GM12874 (cell line): ENCODE measurements around the gene ANAPC10.

Source experiments
- TF ChIP-seq, protein P1 (sequence below): IDR thresholded peaks from 2 replicates; pipeline ENCODE4 v1.5.1; 2011; ENCODE audit warnings: low read depth, mild to moderate bottlenecking, control low read depth, low read length, moderate library complexity; ENCODE audit not compliant: insufficient read depth

The ANAPC10 gene, protein sequence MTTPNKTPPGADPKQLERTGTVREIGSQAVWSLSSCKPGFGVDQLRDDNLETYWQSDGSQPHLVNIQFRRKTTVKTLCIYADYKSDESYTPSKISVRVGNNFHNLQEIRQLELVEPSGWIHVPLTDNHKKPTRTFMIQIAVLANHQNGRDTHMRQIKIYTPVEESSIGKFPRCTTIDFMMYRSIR

DNA sequence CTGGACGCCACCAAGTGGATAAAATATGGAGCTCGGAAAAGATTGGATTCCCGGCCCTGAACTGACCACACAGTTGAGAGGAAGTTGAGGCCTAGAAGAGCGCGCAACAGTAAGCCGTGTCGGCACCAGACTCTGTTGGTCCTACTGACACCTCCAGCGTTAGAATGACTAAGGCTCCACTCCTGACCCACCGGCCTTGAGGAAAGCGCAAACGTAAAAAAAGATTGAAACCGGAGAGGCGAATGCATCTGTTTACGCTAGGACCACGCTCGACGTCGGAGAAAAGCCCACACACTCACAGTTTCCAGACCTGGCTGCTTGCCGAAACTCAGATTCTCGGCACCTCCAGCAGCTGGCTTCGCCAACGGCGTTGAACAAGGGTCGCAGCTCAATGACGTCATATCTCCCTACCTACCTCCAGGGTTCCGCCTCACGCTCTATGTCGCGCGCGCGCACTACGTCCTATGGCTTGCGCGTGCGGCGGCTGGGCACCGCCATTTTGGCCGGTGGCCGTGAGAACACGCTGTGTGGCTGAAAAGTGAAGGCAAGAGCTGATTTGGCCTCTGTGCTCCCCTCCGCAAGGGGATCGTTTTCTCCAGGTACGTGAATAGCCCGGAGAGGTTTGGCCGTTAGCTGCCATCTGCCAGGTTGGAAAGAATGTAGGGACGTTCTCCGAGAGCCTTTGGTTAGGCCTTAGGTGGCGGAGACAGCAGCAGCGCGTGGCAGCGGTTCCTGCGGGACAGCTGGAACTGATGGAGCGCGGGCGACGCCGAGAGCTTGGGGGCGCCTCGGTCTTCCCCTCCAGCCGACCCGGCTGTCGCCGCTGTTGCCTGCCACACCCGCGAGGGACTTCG lies at the start of gene ANAPC10, which contains the start of gene ABCE1:
Gene ANAPC10, minus strand, starts transcription at position 376 of the 854 bp plus-strand sequence. CDS start 2,097 bp downstream, outside the sequence.
Gene ABCE1, plus strand, starts transcription at position 491 of the 854 bp plus-strand sequence. CDS start 6,102 bp downstream, outside the sequence.
- TF ChIP-seq, protein P1, sequence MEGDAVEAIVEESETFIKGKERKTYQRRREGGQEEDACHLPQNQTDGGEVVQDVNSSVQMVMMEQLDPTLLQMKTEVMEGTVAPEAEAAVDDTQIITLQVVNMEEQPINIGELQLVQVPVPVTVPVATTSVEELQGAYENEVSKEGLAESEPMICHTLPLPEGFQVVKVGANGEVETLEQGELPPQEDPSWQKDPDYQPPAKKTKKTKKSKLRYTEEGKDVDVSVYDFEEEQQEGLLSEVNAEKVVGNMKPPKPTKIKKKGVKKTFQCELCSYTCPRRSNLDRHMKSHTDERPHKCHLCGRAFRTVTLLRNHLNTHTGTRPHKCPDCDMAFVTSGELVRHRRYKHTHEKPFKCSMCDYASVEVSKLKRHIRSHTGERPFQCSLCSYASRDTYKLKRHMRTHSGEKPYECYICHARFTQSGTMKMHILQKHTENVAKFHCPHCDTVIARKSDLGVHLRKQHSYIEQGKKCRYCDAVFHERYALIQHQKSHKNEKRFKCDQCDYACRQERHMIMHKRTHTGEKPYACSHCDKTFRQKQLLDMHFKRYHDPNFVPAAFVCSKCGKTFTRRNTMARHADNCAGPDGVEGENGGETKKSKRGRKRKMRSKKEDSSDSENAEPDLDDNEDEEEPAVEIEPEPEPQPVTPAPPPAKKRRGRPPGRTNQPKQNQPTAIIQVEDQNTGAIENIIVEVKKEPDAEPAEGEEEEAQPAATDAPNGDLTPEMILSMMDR, result no peak

DNA sequence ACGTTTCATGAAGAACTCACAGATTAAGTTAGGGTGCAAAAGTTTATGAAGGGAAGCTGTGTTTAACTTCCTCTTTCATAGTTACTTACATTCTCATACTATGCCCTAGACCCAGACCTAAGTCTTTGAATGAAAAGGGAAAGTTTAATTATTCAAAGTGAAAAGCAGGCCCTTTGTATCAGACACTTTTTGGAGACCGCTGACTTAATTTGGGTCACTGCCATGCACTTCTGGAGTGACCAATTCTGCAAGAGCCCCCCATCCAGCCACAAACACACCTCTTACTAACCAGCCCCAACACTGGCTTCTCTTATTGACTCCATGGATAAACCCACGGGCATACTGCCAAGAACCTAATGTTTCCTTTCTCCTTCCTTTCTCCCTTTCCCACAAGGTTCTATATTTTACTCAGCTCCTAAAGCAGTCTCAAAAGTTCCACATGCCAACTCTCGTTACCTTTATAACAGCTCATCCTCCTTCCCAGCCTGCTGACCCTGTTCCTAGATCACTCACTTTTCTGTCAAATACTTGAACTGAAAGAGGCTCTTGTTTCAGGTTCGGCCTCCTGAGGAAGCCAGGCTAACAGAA lies 34.6 kb upstream of the ANAPC10 start:
- TF ChIP-seq, protein P1, result no peak

DNA sequence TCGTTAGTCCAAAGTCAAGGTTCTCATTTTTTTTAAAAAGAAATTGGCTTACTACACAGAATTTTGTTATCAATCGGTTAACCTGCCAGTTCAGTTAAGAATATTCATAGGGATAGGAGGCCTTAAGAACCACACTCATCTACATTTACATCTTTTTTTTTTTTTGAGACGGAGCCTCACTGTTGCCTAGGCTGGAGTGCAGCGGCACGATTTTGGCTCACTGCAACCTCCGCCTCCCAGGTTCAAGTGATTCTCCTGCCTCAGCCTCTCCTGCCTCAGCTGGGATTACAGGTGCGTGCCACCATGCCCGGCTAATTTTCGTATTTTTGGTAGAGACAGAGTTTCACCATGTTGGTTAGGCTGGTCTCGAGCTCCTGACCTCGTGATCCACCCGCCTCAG lies 33.9 kb upstream of the ANAPC10 start:
- TF ChIP-seq, protein P1, result no peak

DNA sequence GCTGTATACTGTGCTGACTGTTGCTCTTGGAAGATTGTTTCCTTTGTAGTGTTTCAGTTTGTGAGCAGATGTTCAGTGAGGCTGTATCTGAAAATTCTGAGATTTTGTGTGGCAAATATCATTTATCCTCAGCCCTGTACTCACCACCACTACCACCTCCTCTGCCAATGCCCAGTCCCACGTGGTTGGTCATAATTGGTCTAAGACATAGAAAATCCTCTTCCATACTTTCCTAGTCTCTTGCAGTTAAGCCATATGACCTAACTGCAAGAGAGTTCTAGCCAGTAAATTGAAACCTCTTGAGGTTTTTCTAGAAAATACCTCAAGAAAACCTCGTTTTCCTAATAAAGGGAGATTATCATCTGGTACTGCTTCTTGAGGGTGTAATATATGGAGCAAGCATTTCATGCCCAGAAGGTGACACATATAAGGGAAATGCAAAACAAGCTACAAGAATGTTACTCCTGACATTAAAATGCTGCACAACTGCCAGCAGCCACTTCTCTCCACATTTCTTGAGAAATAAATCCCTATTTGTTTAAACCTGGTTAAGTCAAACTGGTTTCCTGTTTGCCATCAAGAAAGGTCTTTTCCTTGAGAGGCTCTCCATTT lies 32.9 kb upstream of the ANAPC10 start:
- TF ChIP-seq, protein P1, result no peak

DNA sequence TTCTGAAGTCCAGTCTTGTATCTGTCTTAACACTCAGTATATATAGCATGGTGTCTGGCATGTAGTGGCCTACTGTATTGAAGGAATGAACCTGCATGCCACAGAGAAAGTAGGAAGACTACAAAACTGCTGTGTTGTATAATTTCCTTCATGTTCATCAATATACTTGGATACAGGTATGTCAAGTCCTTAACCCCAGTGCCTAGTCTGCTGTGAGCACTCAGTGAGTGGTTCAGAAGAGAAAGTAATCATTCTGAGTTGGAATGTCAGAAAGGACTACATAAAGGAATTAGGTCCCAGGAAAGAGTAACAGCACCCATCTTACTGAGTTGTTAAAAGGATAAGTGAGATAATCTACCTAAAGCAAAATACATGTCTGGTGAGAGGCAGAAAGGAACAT lies 32.1 kb upstream of the ANAPC10 start:
- TF ChIP-seq, protein P1, result no peak

DNA sequence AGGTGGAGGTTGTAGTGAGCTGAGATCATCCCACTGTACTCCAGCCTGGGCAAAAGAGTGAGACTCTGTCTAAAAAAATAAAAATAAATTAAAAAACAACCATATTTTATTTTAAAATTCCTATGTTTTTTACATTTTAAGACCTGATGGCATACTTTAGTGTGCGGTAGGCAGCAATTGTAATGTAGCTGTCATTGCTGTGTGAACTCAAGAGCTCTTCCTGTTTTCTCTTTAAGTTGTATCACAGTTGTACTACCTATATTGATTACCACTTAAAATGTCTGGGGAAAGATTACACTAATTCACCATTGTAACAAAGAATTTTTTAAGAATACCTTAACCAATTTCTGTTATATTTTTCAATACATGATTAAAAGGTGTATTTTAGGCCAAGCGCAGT lies 27.4 kb upstream of the ANAPC10 start:
- TF ChIP-seq, protein P1, result no peak

DNA sequence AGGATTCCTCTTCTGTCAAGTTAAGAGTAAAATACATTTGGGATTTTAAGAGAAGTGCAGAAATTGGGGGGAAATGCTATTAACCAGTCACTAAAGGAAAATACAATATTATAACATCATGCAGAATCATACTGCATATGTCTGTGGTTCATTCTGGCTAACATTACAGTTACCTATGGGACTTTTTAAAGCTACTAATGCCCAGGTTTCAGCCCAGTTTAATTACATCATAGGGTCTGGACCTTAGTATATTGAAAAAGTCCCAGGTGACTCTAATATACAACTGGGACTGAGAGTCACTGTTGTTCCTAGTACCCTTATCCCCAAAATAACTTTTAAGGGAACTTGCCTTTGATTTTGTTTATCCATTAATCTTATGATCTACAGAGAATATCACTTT lies 10.1 kb upstream of the ANAPC10 start:
- TF ChIP-seq, protein P1, result no peak
